MCF 10A (cell line): ENCODE data around the gene ITPRIP. TPM values are rescaled to one million over a fixed set of nuclear protein-coding genes. Genes with fewer than 3 reads are reported as not detected.
A peak's percentile ranks its signal among the peaks of the same experiment; 100 is the strongest.

Source experiments
- BruUV-seq: library from RNA; stranded (reverse); fragments of 400-500 nt; replicated peaks from 2 replicates; lab custom pipeline; 2021; lab: Mats Ljungman, UMichigan
- CTCF ChIA-PET: fragments of 300-600 bp; sonication (Branson Sonifier 250); formaldehyde crosslinking; extraction: SDS; loops from one replicate; lab custom pipeline; 2021; ENCODE audit warnings: antibody characterized with exemption, inconsistent platforms; lab: Yijun Ruan, JAX
- POLR2A ChIA-PET: fragments of 300-600, 350-650 bp; sonication (Branson Sonifier 250); formaldehyde crosslinking; extraction: SDS; loops from one replicate; lab custom pipeline; 2020; ENCODE audit warnings: antibody characterized with exemption, inconsistent platforms; lab: Yijun Ruan, JAX
- DNase-seq: peaks from one replicate; pipeline ENCODE4 v3.0.0-alpha.2; 2018; ENCODE audit not compliant: unreplicated experiment
- H3K27ac Mint-ChIP-seq: one replicate; pipeline ENCODE4 v1.8.0; 2022; ENCODE audit warnings: mild to moderate bottlenecking, low read depth, mixed read lengths; ENCODE audit not compliant: unreplicated experiment
- H3K27me3 Mint-ChIP-seq: one replicate; pipeline ENCODE4 v1.8.0; 2022; ENCODE audit warnings: mixed read lengths; ENCODE audit not compliant: insufficient read depth, unreplicated experiment
- H3K36me3 Mint-ChIP-seq: one replicate; pipeline ENCODE4 v1.8.0; 2022; ENCODE audit warnings: mild to moderate bottlenecking, moderate library complexity, mixed read lengths; ENCODE audit not compliant: insufficient read depth, unreplicated experiment
- H3K4me1 Mint-ChIP-seq: one replicate; pipeline ENCODE4 v1.8.0; 2022; ENCODE audit warnings: mixed read lengths; ENCODE audit not compliant: insufficient read depth, unreplicated experiment
- H3K4me3 Mint-ChIP-seq: one replicate; pipeline ENCODE4 v1.8.0; 2022; ENCODE audit warnings: mild to moderate bottlenecking, moderate library complexity, mixed read lengths; ENCODE audit not compliant: unreplicated experiment
- H3K9me3 Mint-ChIP-seq: one replicate; pipeline ENCODE4 v1.8.0; 2022; ENCODE audit warnings: mixed read lengths; ENCODE audit not compliant: unreplicated experiment
- intact Hi-C: fragments of 100-400 bp; cut with micrococcal nuclease; formaldehyde crosslinking; loops from 2 replicates; pipeline ENCODE4 v1.14.1; 2022
- total RNA-seq: library from RNA; stranded (reverse); gene quantifications from 2 replicates; pipeline ENCODE4 v1.2.3, GENCODE V29; 2022
- TF ChIP-seq, protein P1 (sequence below): fragments of 200-600 bp; IDR thresholded peaks from one replicate; pipeline ENCODE4 v1.8.0; 2022; ENCODE audit warnings: antibody characterized with exemption, mild to moderate bottlenecking; ENCODE audit not compliant: unreplicated experiment

ITPRIP gene
- total RNA-seq, 1 experiment from 2014 or later: 29.4 TPM

DNA sequence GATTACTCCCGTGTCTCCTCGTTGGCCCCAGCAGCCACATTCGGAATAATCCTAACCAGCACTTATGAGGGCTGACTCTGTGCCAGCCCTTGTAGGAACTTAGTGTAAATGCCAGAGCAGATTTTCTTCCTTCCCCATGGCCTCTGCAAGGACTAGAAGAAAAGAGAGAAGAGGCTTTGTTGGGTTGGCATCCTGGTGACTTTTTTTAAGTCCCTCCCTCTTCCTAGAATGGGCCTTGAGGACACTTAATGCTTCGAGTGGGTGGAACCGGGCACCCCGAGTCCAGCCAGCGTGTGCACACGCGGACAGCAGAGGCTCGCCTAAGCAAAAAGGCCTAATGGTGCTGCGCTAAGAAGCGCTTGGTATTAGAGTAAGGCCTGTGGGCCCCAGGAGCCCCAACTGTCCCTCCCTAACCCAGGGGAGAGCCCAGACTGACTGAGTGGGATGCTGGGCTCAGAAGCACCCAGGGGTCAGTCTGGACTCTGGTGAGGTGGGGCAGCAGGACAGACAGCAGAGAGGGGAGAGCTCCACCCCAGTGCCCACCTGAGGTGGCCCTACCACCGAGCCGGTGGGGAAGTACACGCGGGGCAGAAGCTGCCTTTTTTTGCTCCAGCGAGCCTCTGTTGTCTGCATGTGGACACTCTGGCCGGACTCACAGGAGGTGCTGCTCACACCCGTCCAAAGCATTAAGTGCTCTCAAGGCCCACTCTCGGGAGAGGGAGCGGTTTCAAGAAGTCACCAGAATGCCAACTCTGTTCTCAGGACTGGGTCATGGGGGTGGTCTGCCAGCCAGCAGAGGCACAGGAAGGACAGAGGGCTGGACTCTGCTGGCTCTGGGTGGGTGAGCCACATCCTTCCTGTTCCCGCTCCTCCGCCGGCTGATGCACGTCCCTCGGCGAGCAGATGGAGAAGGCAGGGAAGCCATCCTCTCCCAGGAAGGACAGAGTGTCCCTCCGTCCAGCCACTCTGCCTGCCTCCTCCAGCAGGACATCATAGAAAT, 12.5 kb downstream of the ITPRIP start:
- Mint-ChIP-seq H3K9me3 (no peaks in the 10 kb centered on the region), H3K27ac (peak overlapping the region; percentile 95), H3K36me3 (peaks cover 28% of the 10 kb centered on the region), H3K4me3 (no peak overlapping the region), H3K27me3 (no peaks in the 10 kb centered on the region), H3K4me1 (peaks cover 78% of the 10 kb centered on the region)
- intact Hi-C loops: no loop called here
- TF ChIP-seq, protein P1, sequence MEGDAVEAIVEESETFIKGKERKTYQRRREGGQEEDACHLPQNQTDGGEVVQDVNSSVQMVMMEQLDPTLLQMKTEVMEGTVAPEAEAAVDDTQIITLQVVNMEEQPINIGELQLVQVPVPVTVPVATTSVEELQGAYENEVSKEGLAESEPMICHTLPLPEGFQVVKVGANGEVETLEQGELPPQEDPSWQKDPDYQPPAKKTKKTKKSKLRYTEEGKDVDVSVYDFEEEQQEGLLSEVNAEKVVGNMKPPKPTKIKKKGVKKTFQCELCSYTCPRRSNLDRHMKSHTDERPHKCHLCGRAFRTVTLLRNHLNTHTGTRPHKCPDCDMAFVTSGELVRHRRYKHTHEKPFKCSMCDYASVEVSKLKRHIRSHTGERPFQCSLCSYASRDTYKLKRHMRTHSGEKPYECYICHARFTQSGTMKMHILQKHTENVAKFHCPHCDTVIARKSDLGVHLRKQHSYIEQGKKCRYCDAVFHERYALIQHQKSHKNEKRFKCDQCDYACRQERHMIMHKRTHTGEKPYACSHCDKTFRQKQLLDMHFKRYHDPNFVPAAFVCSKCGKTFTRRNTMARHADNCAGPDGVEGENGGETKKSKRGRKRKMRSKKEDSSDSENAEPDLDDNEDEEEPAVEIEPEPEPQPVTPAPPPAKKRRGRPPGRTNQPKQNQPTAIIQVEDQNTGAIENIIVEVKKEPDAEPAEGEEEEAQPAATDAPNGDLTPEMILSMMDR: no peak
- CTCF ChIA-PET: interaction anchor here (1.0 to 1.7 kb wide), 3 partner anchors 34 to 51 kb away, joined by 3 to 6 read pairs (median 5); no protein-coding TSS in a partner anchor
- BruUV-seq: no TSS peak
- POLR2A ChIA-PET: no interaction called here
- no peak for DNase-seq

DNA sequence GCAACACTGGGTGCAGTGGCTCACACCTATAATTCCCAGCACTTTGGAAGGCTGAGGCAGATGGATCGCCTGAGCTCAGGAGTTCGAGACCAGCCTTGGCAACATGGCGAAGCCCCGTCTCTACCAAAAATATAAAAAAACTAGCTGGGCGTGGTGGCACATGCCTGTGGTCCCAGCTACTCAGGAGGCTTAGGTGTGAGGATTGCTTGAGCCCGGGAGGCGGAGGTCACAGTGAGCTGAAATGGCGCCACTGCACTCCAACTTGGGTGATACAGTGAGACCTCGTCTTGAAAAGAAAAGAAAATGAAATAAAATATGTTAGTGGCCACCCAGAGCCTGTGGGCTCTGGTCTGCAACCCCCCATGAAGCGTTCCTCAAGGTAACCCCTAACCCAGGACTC, 13.3 kb downstream of the ITPRIP start:
- intact Hi-C loops: no loop called here
- Mint-ChIP-seq H3K36me3 (peaks cover 28% of the 10 kb centered on the region), H3K27ac (peak overlapping the region; percentile 95), H3K27me3 (no peaks in the 10 kb centered on the region), H3K4me1 (peaks cover 75% of the 10 kb centered on the region), H3K4me3 (no peak overlapping the region), H3K9me3 (no peaks in the 10 kb centered on the region)
- ChIA-PET CTCF (interaction anchor here (0.6 to 1.7 kb wide), 4 partner anchors 12 to 34 kb away, joined by 3 to 6 read pairs (median 4); no protein-coding TSS in a partner anchor), POLR2A (interaction anchor here (1.0 to 8.5 kb wide), 2 partner anchors 12 to 29 kb away, joined by 3 to 146 read pairs; partner anchors contain the start of genes CFAP58 and ITPRIP)
- DNase-seq: no peak
- TF ChIP-seq, protein P1: no peak
- BruUV-seq: no TSS peak

DNA sequence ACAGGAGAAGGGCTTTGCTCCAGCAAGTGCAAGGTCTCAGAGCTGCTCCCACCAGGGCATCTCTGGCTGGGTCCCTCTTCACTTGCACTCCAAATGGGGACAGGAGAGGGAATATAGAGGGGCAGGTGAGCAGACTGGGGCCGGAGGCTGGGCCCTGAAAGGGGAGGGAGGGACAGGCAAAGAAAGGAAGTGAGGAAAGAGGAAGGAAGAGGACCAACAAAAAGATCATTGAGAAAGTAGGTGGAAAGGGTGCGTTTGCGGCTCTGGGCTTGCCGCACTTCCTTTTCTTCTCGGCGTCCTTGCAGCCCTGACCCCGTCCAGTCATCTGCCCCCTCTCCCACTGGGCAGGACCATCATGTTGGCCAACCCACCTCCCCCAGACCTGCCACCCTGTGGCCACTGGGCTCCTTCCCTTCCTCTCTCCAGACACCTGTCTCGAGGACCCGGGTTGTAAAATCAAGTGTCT, 14.0 kb downstream of the ITPRIP start:
- POLR2A ChIA-PET: interaction anchor here (1.0 to 8.5 kb wide), 2 partner anchors 13 to 29 kb away, joined by 3 to 146 read pairs; partner anchors contain the start of genes CFAP58 and ITPRIP
- peaks cover 75% of the 10 kb centered on the region for H3K4me1 Mint-ChIP-seq
- DNase-seq: no peak
- intact Hi-C loops: no loop called here
- CTCF ChIA-PET: interaction anchor here (0.6 to 1.7 kb wide), 5 partner anchors 12 to 32 kb away, joined by 3 to 6 read pairs (median 4); no protein-coding TSS in a partner anchor
- no peak overlapping the region for H3K4me3 Mint-ChIP-seq
- H3K27ac Mint-ChIP-seq: peak overlapping the region; percentile 95
- BruUV-seq: no TSS peak
- H3K27me3 Mint-ChIP-seq: no peaks in the 10 kb centered on the region
- peaks cover 28% of the 10 kb centered on the region for H3K36me3 Mint-ChIP-seq
- TF ChIP-seq, protein P1: no peak
- H3K9me3 Mint-ChIP-seq: no peaks in the 10 kb centered on the region

DNA sequence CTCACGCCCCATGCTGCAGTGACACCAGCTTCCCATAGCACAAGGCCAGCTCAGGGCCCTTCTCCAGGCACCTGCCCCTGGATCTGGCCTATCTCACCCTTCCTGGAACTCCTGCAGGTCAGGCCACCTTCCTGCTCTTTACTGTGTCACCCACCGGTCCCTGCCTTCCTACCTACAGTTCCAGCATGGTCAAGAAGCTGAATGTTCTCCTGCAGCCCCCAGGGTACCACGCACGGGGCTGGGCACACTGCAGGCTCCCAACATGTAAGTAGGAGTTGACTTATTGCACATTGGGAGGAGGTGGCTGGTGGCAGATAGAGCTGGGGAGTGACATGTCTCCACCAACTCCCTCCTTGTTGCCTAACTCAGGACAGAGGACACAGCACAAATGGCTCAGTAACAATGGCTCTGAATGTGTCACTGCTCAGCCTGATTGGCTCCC, 14.5 kb downstream of the ITPRIP start:
- intact Hi-C loops: no loop called here
- Mint-ChIP-seq H3K4me1 (peaks cover 75% of the 10 kb centered on the region), H3K4me3 (peak overlapping the region; percentile 28), H3K36me3 (peaks cover 28% of the 10 kb centered on the region), H3K27me3 (no peaks in the 10 kb centered on the region), H3K9me3 (no peaks in the 10 kb centered on the region), H3K27ac (peak overlapping the region; percentile 95)
- CTCF ChIA-PET: interaction anchor here (1.0 to 1.7 kb wide), 5 partner anchors 13 to 50 kb away, joined by 4 to 6 read pairs (median 5); no protein-coding TSS in a partner anchor
- TF ChIP-seq, protein P1: no peak
- DNase-seq: no peak
- POLR2A ChIA-PET: interaction anchor here (8.5 kb wide), 1 partner anchor 13 kb away, joined by 146 read pairs; the partner anchor contains the start of gene ITPRIP
- no TSS peak for BruUV-seq
